Muscle layer of duodenum (tissue), 2 donors: Measurements from ENCODE around the gene DHX40.
"Not testable (repeated sequence)": the region's sequence is repeated elsewhere in the genome, so short reads cannot be mapped to it uniquely, and the experiment has no call there.

Experiments used
- H3K27ac ChIP-seq: one replicate; pipeline ENCODE4 v1.7.0; 2013; ENCODE audit warnings: mild to moderate bottlenecking, low read length
- H3K27me3 ChIP-seq: one replicate; pipeline ENCODE4 v1.7.0; 2013; ENCODE audit warnings: low read depth, mild to moderate bottlenecking, control low read depth, low read length
- H3K36me3 ChIP-seq, 2 donors: one replicate each; pipeline ENCODE4 v1.7.0; 2013; ENCODE audit warnings: low read length in 2 of 2, control low read depth in 1 of 2, mild to moderate bottlenecking in 1 of 2; ENCODE audit not compliant: insufficient read depth in 2 of 2, control insufficient read depth in 1 of 2
- H3K4me1 ChIP-seq, 2 donors: one replicate each; pipeline ENCODE4 v1.7.0; 2013; ENCODE audit warnings: low read length in 2 of 2, mild to moderate bottlenecking in 2 of 2, control low read depth in 1 of 2, moderate library complexity in 1 of 2; ENCODE audit not compliant: insufficient read depth in 2 of 2, control insufficient read depth in 1 of 2
- H3K4me3 ChIP-seq, 2 donors: one replicate each; pipeline ENCODE4 v1.7.0; 2013; ENCODE audit warnings: low read length in 2 of 2, low read depth in 1 of 2, mild to moderate bottlenecking in 1 of 2
- H3K9me3 ChIP-seq, 2 donors: one replicate each; pipeline ENCODE4 v1.7.0; 2013; ENCODE audit warnings: low read length in 2 of 2, control low read depth in 1 of 2, mild to moderate bottlenecking in 1 of 2; ENCODE audit not compliant: control insufficient read depth in 1 of 2
- donor health status: healthy.

DHX40 gene

GRCh38 chr17:59649886-59650285 is 84.5 kb downstream of the DHX40 start:
- Histone ChIP-seq H3K36me3 (peaks cover 52 to 64% of the 10 kb centered on the region in 2 donors), H3K9me3 (peaks cover 0 to 5% of the 10 kb centered on the region in 2 donors), H3K4me1 (peaks cover 0 to 19% of the 10 kb centered on the region in 2 donors), H3K27me3 (no peaks in the 10 kb centered on the region), H3K4me3 (no peak overlapping the region), H3K27ac (no peak overlapping the region)

GRCh38 chr17:59650642-59651041 is 85.2 kb downstream of the DHX40 start:
- Histone ChIP-seq H3K4me3 (no peak overlapping the region), H3K36me3 (peaks cover 60 to 72% of the 10 kb centered on the region in 2 donors)

GRCh38 chr17:59651346-59651745 is 85.9 kb downstream of the DHX40 start:
- no peak overlapping the region for H3K27ac ChIP-seq
- peaks cover 0 to 5% of the 10 kb centered on the region in 2 donors for H3K9me3 ChIP-seq
- H3K4me1 ChIP-seq, result peaks cover 0 to 4% of the 10 kb centered on the region in 2 donors
- peaks cover 66 to 72% of the 10 kb centered on the region in 2 donors for H3K36me3 ChIP-seq
- no peak overlapping the region for H3K4me3 ChIP-seq
- H3K27me3 ChIP-seq, result no peaks in the 10 kb centered on the region

More at GRCh38 chr17:59650642-59651041, 85.2 kb downstream of the DHX40 start:
- H3K9me3 ChIP-seq, result peaks cover 0 to 5% of the 10 kb centered on the region in 2 donors
- H3K4me1 ChIP-seq, result peaks cover 0 to 11% of the 10 kb centered on the region in 2 donors
- H3K27ac ChIP-seq, result no peak overlapping the region
- H3K27me3 ChIP-seq, result no peaks in the 10 kb centered on the region

- H3K27ac ChIP-seq, result no peak overlapping the region
- H3K27me3 ChIP-seq, result no peaks in the 10 kb centered on the region
- peaks cover 0 to 5% of the 10 kb centered on the region in 2 donors for H3K9me3 ChIP-seq
- no peak overlapping the region for H3K4me3 ChIP-seq
- H3K36me3 ChIP-seq, result peaks cover 70 to 72% of the 10 kb centered on the region in 2 donors
- H3K4me1 ChIP-seq, result peaks cover 0 to 3% of the 10 kb centered on the region in 2 donors
These were observed 86.7 kb downstream of the DHX40 start for GRCh38 chr17:59652119-59652518.

GRCh38 chr17:59656624-59657023 is 91.2 kb downstream of the DHX40 start:
- H3K36me3 ChIP-seq, result peaks cover 58 to 64% of the 10 kb centered on the region in 2 donors

More at GRCh38 chr17:59656624-59657023, 91.2 kb downstream of the DHX40 start:
- not testable (repeated sequence) for H3K4me1 ChIP-seq, H3K4me3 ChIP-seq, H3K9me3 ChIP-seq, H3K27ac ChIP-seq, H3K27me3 ChIP-seq
